ENCODE measurements around the gene RNF223.

- no peak for TF ChIP-seq CTCF (IDR thresholded peaks at IDR 0.05; ENCODE audit: control extremely low read depth in 1 of 3, insufficient read depth in 1 of 3, low read depth in 1 of 3, low read length in 3 of 3)
- no peak for TF ChIP-seq CHD2 (IDR thresholded peaks at IDR 0.05; ENCODE audit: low read length)
- no peak for TF ChIP-seq RXRA (IDR thresholded peaks at IDR 0.05; ENCODE audit: insufficient read depth, low read depth, low read length)
These were observed 1.2 kb upstream of the RNF223 start for GRCh38 chr1:1075148-1075935.

Measured in H1 (cell line).